Colon (tissue), 2 donors: ENCODE data around the gene ATP8A2.

Source experiments
- FAIRE-seq: peaks from 2 replicates; lab custom pipeline; 2012; peaks lifted over from hg19 to GRCh38; lab: Jason Lieb, UNC
- donor health status: control.
- donor health status: control.

Gene ATP8A2

DNA sequence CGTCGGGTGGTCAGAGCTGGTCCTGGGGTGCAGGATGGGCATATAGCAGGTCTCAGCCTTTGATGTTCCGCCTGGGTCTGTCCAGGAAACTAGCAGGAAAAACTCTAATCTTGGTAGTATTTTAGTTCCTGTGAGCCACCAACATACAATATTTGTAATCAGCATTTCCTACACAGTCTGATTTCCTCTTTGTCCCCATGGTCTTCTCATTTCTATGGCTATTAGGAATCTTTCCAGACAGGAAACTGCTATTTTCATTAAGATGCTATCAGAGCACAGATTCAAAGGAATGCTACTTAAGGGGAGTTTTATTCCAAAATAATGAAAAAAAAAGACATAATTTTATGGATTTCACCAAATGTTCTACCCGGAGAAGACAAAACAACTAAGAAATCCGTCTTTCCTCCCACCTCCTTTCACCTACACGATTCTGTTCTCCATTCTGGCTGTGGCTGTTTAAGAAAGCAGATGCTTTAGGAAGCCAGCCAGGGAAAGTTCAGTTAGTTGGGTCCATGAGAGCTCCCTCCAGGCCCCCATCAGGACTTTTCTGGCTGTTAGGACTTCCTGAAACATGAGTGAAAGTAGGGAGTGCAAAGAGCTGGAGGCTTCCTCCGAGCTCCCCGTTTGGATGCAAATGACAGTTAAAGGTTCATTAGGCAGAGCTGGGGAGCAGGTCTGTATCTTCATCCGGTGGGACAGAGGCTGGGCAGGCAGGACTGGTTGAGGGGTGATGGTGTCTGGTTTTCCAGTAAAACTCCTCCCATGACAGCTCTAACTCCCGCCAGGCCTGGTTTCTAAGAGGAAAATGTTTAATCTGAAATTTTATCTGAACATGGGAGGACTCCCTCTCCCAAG is 643.7 kb downstream of the ATP8A2 start:
- no peak for FAIRE-seq

DNA sequence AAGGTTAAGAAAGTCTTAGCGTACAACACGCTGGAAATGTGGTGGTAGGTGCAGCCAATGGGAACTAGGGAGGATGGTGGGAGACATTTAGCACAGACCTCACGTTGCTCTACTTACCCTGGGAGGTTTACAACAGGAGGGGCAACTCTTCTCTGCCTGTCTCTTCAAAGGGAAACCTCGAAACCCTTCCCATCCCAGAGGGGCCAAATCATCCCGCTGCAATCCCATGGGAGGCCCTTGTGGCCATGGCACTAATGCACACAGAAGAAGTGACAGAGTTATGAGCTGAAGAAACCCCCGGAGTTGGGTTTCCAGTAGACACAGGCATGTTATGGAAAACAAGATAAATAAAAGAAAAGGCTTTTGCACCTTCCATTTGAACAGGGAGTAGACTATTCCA is 644.4 kb downstream of the ATP8A2 start:
- FAIRE-seq, result no peak

DNA sequence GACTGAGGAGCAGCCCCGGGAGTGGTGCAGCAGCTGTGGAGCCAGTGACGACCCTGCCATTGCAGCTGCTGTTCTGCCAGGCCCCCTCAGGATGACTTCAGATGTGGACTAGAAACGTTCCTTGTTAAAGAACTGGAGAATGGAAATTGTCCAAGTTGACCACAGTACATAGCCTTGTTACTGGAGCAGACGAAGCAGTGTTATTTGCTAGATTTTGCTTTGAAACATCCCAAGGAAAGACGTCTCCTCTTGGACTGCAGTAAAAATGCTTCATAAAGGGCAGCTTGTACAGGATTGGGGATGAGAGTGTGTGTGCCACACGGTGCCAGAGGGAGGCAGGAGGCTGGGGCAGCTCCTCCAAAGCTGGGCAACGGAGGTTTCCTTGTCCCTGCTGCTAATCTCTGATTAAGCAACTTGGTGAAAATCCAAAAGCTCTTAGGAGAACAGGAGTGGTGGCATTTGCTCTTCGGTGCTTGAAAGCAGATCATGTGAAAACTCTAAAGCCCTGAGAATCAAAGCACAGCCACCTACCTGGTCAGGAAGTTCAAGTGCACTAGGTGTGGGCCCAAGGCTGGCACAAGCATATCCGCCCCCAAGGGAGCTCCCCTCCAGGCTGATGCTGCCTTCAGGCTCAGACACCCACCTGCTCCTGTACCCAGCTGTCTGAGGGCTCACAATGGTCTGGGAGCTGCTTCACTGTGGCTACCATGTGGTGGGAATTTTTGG is 645.6 kb downstream of the ATP8A2 start:
- FAIRE-seq, result no peak

DNA sequence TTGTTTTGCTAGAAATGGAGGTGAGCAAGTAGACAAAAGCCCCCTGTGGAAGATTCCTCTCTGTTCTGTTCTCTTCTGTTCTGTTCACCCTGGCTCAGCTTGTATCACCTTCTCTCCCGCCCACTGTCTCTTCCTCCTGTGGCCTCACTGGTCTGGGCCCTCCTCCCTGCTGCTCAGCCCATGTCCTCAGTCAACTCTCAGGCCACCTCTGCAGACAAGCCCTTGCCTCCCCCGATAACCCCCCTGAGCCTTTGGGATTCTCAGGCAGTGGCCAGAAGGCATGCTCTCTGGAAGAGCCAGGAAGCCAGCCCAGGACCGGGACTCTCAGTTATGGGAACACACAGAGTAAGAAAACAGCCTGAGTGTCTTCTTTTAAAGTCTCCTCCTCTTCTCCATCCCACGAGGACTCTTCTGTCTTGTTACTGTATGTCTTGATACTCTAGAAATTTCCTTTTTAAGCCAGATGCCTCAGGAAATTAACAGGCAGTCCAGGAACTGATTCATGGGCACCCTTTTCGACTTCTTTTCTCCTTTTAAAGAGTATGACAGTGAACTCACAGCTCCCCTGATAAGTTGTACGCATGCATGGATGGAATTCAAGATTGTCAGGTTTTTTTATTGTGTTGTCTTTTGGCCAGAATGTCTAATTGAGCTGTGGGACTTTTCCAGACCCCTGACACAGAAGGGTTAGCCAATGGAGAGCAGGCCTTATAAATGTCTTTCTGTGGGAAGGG is 646.3 kb downstream of the ATP8A2 start:
- no peak for FAIRE-seq

DNA sequence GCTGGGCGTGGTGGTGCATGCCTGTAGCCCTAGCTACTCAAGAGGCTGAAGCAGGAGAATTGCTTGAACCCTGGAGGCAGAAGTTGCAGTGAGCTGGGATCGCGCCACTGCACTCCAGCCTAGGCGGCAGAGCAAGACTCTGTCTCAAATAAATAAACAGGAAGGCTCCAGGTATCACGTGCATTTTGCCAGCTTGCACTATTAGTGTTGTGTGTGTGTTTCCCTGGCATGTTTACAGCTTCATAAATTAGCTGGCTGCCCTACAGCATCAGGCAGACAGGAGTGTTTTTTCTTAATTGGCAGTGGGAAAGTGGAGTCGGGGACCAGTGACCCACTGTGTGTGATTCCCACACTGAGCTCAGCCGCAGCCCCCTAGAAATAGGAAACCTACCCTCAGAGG is 647.5 kb downstream of the ATP8A2 start:
- FAIRE-seq, result no peak

DNA sequence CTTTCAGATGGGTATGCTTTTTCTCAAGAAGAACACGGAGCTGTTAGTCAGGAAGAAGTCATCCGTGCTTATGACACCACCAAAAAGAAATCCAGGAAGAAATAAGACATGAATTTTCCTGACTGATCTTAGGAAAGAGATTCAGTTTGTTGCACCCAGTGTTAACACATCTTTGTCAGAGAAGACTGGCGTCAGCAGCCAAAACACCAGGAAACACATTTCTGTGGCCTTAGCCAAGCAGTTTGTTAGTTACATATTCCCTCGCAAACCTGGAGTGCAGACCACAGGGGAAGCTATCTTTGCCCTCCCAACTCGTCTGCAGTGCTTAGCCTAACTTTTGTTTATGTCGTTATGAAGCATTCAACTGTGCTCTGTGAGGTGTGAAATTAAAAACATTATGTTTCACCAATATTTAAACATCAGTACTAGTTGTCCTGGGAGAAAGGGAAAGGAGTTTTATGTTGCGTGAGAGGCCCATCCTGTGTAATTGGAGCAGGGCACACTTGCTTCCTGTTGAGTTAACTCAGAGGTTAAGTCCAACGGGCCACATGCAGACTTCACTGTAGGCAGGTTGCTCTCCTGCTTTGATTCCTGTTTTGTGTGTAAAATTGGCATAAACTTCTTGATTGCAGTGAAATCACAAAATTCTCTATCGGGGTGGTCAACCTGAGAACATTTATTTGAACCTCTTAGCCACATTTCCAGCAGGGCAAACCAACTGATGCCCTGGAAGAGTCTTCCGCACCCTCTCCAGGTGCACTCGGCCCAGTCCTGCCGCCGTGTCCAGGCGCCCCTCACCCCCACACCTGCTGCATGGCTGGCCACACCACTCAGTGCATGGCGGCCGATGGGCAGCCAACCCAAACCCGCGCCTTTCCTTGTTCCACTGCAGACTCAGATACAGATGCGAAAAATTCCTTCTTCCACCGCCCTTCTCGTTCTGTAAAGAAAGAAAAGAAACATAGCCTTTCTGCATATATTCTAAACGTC is 648.4 kb downstream of the ATP8A2 start:
- no peak for FAIRE-seq

DNA sequence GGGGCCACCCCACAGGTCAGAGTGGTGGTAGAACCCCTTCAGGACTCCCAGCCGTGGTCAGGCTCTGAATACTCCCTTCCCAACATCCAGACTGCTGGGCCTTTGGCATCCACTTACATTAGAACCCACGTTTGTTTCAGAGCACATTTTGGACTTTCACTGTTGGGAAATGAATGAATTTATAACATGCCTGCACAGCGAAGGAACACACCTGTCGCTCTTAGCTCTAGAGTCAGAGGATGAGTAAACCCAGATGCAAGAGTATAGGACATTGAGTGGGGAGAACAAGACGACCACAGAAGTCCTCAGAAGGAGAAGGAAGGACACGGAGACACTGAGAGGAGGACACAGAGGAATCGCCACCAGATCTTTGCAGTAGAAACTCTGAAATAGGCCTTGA is 649.1 kb downstream of the ATP8A2 start:
- FAIRE-seq, result no peak

DNA sequence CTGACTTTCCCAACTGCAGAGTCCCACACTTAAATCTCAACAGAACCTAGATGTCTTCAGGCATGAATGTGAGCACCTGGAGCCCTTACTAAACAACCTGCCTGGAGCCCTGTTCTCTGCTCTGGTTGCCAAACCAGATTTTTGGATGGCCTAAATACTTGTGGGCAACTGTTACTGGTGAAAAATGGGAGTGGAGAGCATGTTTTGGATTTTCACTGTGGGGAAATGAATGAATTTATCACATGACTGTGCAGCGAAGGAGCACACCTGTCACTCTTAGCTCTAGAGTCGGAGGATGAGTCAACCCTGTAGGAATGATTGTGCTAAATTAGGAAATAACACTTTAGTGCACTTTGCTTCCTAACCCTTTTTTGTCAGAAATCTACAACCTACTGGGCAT is 649.7 kb downstream of the ATP8A2 start:
- FAIRE-seq, result no peak

DNA sequence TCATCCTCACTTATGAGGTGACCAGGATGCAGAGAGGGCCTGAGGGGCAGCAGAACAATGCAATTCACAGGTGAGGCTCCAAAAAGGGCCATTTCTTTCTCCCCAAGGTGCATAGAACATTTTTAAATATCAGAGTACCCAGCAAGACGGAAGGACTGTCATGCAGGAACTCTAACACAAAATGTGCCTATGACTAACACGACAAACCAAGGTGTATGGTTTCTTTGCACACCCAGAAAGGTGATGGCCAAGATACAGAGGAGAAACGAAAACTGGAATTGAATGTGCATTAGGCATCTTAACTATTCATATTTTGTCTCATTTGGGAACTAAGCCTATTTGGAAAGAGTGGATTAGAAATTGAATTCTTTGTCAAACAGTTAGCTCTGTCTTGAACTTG is 650.2 kb downstream of the ATP8A2 start:
- no peak for FAIRE-seq

DNA sequence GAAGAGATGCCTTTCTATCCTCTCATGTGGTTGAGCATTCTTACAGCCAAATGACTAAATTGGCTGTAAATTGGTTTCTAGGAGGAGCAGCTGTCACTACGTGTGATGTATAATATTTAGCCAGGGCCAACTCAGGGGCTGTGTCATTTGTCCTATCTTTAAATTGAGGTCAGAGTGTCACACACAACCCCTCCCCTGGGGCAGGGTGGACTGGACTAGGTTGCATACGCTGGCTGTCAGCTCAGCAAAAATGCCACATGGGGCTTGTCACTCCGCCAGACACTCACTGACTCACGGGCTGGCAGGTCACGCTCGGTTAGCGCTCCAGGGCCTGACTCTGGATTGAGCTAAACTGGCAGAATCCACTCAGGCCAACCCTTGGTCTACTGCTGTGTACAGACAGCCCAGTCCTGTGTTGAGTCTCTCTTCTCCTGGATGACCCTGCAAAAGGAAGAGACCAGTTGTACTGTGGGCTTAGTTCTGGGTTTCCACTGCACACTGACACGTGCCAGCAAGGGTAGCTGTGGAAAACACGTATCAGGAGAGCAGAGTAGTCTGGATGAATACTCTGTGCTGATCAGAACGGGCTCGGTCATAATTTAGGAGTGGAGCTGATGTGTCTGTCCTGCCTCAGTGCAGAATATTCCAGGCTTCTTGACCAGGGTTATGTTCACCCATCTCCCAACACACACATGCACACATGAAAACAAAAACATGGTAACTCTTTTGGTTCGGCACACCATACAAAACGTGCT is 650.9 kb downstream of the ATP8A2 start:
- FAIRE-seq, result no peak

DNA sequence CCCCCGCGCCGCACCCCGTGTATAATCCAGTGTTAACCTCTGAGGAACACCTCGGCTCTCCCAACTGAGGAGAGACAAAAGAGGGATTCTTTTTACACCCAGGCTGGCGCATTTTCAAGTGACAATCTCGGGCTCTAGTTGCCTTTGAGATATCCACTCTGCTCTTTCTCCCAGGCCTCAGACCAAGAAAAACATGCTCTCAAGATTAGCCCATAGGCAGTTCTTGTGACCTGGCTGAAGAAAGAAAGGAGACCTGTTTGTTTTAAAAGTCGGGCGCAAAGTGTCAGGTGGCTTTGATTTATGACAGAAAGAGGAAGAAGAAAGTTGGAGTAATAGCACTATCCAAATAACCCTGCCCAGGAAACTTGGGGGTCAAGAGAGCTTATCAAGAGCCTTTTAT is 652.8 kb downstream of the ATP8A2 start:
- FAIRE-seq, result no peak

DNA sequence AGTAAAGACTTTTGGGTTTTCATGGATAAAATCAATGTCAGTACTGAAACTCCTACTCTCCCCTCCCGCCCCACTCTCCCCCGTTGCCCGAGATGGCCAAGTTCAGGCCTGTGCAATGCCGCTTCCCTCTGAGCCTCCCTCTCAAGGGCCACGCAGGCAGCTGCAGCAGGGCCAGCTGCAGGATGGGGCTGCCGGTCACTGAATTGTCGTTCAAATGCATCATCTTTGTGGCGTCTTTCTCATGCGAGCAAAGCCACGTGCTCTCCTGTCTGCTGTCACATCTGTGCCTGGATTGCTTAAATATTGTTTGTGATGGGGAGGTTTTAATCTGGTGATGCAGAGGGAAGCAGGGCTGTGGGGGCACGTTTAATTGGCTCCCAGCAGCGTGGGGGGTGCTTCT is 653.4 kb downstream of the ATP8A2 start:
- FAIRE-seq, result no peak

DNA sequence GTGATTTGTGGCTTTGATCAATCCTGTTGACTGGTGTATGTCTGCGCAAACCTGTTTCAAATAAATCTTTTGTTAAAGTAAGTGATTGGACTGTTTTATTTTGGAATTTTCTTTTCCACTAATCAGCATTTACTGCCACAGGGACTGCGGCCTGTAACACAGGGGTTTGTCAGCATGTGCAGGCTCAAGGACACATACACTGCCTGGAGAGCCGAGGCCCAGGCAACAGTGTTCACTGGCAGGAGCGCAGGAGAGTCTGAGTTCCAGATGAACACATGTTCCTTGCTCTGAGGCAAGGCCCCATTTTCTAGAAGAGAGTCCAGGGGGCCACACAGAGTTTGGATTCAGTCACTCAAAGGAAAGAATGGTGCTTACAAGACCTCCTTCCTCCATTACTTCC is 654.0 kb downstream of the ATP8A2 start:
- FAIRE-seq, result no peak

DNA sequence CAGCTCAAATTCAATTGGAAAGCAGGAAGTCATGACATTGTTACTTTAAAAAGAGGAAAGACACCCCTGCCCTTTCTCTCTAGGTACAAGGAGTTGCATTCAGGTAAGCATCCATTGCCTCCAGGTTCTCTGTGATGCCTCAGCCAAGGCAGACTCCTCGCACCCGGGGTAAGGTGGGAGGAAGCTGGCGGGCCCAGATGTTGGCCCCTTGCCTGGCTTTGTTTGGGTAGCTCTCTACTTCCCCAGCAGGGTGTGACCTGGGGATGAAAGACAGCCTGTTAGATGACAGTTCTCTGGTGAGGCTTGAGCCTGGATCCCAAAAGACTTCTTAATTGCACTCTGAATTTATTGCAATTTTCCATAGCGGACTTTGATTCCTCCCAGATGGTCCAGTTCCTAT is 654.4 kb downstream of the ATP8A2 start:
- FAIRE-seq, result no peak

DNA sequence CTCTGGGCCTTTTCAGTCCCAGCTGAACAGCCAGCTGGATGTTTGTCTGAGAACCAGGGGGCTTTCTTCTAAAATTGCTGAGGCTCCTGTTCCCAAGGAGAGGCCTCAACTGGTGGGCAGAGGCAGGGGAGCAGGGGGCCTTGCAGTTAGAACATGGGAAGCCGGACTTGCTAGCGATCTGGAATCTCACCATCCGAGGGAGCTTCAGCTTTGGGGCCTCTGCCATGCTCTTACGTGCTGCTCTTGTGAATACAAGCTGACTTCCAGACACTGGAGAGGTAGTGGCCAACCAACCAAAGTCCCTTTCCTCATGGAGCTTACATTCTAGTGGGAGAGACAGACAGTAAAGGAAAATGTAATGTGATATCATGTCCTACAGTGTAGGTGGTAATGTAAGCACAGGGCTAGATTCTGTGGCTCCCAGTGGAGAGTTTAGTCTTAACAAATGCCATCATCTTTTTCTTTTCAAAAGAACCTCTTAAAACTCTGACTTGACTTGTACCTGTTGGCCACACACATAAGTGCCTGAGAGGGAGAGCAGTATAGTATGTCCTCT is 657.9 kb downstream of the ATP8A2 start:
- FAIRE-seq, result no peak

DNA sequence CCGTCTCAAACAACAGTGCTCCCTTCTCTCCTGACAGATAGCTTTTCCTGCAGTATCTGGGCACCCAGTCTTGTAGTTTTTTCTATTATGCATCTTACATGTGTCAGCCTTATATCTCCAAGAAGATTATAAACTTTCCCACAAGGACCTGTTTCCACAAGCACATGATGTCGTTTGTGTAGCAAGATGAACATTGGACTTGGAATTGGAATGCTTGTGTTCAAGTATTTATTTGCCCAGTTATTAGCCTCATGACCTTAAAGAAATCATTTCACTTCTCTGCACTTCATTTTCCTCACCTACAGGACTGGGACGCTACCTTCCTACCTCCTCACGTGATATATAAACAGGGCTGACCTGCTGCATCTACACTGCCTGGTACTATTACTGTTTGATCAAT is 658.6 kb downstream of the ATP8A2 start:
- FAIRE-seq, result no peak

DNA sequence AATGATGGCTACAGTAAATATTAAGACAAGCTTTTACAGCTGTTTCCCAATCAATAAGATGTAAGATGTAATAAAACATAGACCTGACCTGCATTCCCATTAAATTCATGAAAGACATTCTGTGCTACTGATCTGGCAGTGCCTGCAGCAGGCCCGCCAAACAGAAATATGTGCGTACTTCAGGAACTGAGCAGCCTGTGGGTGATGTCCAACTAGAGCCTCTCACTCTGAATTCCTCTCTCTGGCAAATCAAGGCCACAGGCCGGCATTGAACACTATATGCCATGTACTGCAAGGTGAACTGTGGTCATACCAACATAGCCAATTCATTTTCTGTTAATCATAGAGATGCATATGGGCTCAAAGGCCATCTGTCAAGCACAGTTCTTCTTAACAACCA is 662.2 kb downstream of the ATP8A2 start:
- no peak for FAIRE-seq

DNA sequence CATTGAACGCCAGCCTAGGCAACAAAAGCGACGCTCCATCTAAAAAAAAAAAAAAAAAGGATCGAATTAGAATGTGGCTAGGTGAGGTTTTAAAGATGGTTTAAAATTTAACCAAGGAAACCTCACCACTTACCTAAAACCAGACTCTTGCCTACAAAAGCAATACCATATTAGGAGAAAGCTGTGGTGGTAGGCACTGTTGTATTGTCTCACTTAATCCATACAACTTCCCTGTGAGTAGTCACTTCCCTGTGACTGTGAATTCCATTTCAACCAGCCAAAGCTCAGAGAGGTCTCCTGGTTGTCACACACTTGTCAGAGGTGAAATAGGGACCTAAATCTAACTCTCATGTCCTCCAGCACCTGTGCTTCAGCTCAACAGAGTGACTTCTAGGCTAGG is 664.6 kb downstream of the ATP8A2 start:
- no peak for FAIRE-seq

DNA sequence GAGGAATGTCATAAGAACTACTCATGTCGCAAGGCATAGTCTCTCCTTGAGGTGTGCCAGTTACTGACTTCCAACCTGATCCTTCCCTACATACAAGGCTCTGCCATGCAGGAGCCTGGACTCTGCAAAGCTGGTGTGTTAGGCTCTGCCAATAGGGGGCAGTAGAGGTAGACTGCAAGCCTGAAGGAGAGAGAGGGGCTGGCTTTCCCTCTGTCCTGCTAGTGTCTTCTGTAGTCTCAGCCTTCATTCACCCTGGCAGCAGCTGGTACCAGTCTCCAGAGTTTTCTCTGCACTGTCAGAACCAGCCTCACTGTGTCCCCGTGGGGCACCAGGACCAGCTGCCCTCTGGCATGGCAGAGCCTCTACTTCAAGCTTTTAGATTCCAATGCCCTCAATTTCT is 665.5 kb downstream of the ATP8A2 start:
- FAIRE-seq, result no peak

DNA sequence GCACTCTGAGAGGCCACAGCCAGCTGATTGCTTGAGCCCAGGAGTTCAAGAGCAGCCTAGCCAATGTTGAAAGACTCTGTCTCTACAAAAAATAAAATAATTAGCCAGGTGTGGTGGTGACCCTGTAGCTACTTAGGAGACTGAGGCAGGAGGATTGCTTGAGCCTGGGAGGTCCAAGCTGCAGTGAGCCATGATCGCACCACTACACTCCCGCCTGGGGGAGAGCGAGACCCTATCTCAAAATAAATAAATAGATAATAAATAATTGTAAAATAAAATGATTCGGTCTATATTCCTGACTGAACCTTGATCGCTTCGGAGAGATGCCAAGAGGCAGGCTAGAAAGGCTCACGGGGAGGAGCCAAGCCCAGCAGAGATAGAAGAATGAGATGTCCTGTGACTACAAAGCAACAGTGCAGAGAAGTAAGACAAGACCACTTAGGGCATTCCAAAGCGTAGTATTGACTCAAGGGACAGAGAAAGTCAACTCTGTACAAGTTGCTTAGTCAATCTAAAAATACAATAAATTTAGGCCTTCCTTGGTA is 667.2 kb downstream of the ATP8A2 start:
- no peak for FAIRE-seq
